GM21367 (cell line): ENCODE measurements around the gene CEP170B.
"Not testable (repeated sequence)": the region's sequence is repeated elsewhere in the genome, so short reads cannot be mapped to it uniquely, and the experiment has no call there.

Source experiments
- ATAC-seq: cut with Tn5 transposase; IDR thresholded peaks from one replicate; pipeline ENCODE4 v1.9.1; 2021; ENCODE audit not compliant: unreplicated experiment

Gene CEP170B

GRCh38 chr14:104877066-104877805 lies 12.2 kb downstream of the CEP170B start:
- ATAC-seq: no peak

GRCh38 chr14:104877806-104878550 lies 12.9 kb downstream of the CEP170B start:
- no peak for ATAC-seq

GRCh38 chr14:104878582-104878981 lies 13.5 kb downstream of the CEP170B start:
- ATAC-seq: no peak

- ATAC-seq: no peak
Measured at GRCh38 chr14:104879201-104879982, 14.3 kb downstream of the CEP170B start.

GRCh38 chr14:104879983-104880565 lies 15.0 kb downstream of the CEP170B start:
- no peak for ATAC-seq

- no peak for ATAC-seq
Measured at GRCh38 chr14:104880584-104881210, 15.6 kb downstream of the CEP170B start.

- ATAC-seq: no peak
Measured at GRCh38 chr14:104881369-104881979, 16.4 kb downstream of the CEP170B start.

- ATAC-seq: no peak
Measured at GRCh38 chr14:104882325-104882973, 17.4 kb downstream of the CEP170B start.

GRCh38 chr14:104882991-104883660 lies 18.1 kb downstream of the CEP170B start:
- ATAC-seq: no peak

GRCh38 chr14:104883681-104884361 lies 18.8 kb downstream of the CEP170B start:
- no peak for ATAC-seq

GRCh38 chr14:104884381-104884780 lies 19.3 kb downstream of the CEP170B start:
- ATAC-seq: not testable (repeated sequence)

- no peak for ATAC-seq
Measured at GRCh38 chr14:104885031-104885972, 20.2 kb downstream of the CEP170B start.

- ATAC-seq: no peak
Measured at GRCh38 chr14:104885973-104886689, 21.1 kb downstream of the CEP170B start.

GRCh38 chr14:104886690-104887622 lies 21.9 kb downstream of the CEP170B start:
- no peak for ATAC-seq

- ATAC-seq: no peak
Measured at GRCh38 chr14:104887623-104888488, 22.8 kb downstream of the CEP170B start.
